Measurements from ENCODE around the gene ATXN2.

The ATXN2 gene

DNA sequence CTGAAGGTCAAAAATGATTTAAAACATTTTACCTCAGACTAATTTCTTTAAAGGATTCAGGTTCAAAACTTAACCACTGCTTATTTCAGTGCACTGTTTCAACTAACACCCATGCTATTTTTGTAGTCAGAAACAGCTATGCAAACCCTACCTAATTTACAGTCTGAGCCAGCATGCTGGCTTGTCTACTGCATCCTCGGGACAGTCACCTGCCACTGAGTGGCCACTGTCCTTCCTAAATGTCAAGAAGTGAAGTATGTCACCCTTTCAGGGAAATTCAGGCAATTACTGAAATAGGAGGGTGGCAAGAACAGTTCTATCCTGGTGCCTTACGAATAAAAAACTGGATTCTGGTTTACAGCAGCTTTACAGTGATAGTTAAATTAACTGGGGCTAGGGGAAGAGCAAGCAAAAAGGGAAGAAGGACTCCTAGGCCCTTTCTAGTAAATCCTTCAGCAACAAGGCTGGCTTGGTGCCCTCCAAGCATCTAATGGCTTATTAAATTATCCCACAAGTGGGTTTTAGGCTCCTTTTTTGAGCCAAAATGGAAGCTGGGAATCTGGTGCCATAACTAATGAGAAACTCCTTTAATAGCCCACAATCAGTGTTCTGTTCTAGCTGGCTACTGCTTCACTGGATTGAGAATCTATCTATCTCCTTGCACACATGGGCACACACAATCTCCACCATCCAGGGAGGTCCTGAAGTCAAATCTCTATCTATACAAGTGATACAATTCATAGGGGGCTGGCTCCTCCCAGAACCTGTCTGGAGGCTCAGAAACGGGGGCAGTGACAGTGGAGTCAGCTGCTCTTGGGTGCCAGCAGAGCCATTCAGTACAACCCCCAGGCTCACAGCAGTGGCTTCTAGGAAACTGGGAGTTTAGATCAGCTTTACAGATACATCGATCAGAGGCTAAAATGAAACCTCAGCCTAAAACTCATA, 150.0 kb downstream of the ATXN2 start:
- DNase-seq (ENCODE audit: low spot score), result no peak

DNA sequence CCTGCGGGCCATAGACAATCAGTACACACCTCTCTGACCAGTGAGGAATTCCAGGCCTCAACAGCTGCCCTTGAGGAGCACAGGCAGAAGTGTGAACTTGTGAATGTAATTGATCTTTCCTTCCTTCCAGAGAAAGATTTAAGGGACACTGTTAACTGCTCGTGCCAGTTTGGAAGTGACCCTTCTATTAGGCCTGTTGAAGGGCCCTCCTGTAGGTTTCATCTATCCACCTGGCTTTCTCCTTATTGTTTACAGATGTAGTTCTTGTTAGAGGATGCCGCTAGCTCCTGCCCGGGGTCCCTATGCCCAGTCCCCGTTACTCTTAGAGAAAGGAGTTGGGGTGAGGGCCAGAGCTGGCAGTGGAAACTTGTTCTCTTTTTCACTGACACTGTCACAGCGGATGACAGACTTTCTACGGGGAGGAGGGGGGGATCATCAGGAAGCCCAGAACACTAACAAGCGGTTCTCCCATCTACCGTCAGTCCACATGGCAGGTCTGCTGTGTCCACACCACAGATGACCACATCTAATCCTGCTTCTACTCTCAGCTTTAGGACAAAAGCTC, 150.8 kb downstream of the ATXN2 start:
- DNase-seq (ENCODE audit: low spot score), result no peak

DNA sequence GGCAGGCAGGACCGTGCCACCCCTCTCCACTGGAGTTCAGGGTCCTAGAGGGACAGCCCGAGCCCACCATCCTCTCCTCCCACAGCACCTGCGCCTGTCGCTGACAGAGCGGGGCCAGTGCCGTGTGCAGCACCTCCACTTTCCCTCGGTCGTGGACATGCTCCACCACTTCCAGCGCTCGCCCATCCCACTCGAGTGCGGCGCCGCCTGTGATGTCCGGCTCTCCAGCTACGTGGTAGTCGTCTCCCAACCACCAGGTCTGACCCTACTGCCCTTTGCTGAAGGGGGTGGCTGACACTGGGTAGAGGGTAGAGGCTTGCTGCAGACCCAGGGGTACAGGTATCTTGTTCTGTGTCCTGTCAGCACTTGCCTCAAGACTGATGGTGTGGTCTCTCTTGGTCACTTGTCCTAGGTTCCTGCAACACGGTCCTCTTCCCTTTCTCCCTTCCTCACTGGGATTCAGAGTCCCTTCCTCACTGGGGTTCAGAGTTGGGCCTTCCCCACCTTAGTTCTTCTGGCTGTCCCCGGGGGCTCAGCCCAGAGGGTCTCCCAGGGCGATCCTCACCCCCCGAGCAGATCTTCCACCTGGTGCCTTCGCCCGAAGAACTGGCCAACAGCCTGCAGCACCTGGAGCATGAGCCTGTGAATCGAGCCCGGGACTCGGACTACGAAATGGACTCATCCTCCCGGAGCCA, 151.4 kb downstream of the ATXN2 start:
- no peak for DNase-seq (ENCODE audit: low spot score)

DNA sequence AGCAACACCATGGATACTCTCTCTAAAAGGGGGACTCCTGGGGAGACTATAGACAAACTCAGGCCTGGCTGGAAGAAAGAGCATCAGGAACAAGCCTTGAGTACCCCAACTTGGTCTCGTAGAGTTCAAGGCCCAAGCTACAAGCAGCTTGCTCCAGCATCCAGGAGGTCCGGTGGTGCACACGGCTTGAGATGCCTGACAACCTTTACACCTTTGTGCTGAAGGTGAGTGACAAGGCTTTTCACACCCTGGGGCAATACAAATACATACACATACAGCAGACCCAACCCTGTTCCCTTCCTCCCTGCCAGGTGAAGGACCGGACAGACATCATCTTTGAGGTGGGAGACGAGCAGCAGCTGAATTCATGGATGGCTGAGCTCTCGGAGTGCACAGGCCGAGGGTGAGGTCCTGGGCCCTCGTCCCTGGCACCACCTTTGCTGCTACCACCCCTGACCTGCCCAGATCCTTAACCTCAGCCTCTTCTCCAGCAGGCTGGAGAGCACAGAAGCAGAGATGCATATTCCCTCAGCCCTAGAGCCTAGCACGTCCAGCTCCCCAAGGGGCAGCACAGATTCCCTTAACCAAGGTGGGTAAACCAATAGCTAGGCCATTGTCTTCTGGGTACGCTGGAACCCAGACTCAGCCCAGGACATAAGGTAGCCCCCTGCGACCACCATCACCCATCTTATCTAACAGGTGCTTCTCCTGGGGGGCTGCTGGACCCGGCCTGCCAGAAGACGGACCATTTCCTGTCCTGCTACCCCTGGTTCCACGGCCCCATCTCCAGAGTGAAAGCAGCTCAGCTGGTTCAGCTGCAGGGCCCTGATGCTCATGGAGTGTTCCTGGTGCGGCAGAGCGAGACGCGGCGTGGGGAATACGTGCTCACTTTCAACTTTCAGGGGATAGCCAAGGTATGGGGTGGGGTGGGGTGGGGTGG, 152.2 kb downstream of the ATXN2 start:
- DNase-seq (ENCODE audit: low spot score), result no peak

DNA sequence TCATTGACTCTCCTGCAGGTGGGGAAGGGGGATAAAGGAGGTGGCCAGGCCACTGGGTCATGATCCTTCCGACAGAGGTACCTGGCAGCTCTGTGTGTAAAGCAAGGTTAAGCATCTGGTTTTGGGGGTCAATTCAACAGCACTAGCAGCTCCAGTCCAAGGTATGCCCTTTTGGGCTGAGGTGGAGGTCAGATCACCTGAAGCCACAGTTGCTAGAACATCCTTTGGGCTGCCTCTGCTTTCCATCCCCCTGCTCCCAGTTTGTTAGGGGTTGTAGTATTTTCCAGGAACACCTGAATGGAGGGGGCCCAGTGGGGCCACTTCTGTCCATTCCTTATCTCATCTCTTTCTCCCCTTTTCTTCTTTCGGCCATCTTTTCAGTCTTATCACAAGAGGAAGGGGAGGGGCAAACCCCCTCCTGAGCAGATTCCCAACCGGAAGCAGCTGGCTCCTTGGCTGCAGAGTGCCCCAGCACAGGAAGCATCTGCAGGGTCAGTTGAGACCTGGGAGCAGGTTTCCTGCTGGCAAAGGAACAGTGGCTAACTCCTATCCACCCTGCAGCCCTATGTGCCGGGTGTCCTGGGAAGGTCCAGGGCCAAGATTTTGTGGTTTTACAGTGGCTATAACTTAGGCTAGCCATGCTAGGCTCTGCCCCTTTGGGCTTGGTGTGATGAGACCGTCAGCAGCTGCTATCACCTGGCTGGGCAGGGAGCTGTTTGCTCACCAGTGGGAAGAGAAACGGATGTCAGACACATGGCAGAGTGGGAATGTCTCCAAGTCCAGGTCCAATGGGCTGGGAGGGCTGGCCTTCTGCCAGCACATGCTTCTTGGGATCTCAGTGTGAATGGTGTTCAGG, 153.2 kb downstream of the ATXN2 start:
- no peak for DNase-seq (ENCODE audit: low spot score)

DNA sequence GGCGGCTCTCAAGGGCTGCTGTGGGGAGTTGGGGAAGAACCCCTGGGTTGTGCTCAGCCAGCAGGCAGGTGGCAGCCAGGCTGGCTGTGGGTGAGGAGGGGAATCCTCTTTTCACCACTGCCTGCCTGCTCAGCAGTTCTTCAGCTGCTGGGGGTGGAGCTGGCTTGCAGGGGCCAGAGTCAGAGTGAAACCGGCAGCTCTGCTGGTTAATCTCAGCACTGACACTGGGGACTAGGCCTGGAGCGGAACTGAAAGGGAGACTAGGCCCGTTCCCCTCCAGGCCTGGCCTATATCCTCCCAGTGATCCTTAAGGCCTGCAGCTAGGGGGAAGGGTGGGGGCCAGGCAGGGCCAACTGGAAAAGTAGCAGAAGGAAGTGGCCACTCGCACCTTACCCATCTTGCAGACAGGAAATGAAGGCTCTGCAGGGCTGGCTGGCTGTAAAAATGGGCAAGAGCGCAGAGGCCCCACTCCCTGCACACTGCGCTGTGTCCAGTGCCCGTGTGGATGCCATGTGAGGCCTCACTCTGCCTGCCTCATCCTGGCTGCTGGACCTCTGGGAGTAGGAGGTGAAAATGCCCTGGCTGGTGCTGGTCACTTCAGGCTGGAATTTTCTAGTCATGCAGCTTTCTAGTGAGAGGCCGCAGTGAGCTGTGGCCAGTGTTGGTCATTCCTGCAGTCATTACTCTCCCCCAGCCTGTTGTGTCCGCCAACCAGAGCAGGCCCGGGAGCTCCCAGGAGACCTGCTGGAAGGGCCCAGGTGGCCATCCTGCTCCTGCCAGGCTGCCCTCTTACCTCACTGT, 154.0 kb downstream of the ATXN2 start:
- DNase-seq (ENCODE audit: low spot score), result no peak

DNA sequence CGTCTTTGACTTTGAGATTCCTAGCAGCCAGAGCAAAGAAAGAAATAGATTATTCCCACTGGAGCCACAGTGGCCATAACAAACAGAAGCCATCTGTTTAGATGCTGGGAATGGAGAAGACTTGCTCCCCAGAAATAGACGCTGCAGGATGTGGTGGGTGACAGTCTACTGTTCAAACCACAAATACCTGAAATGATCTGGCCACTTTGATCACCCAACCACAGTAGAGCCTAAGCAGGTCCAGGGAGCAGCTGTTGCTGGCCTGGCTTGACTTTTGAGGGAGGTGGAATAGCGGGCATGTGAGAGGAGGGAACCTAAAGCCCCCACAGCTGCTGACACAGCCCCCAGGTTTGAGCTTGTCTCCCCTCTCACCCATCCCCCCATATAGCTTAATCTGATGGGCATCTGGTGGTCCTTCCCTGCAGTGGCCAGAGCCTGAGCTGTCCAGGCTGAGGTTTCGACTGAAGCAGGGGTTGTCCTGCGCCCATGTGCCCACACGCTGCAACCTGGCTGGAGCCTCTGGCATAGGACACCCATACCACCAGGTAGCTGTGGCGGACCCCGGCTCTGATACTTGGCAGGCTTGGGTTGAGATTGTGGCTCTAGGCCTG, 154.7 kb downstream of the ATXN2 start:
- DNase-seq (ENCODE audit: low spot score), result no peak

DNA sequence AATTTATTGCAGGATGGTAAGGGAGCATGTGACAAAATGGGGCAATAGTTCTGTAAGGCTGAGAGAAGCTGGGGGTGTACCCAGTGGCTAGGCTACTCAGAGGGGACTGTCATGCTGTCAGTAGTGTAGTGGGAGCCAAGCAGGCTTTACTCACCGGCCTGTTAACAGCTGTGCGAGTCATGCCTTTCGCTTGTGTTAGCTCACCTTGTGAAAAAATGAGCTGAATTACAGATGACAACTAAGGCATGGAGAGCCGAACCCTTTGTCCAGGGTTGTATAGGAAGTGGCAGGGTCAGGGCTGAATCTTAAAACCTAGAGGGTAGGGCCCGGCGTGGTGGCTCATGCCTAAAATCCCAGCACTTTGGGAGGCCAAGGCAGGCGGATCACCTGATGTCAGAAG, 155.5 kb downstream of the ATXN2 start:
- no peak for DNase-seq (ENCODE audit: low spot score)

DNA sequence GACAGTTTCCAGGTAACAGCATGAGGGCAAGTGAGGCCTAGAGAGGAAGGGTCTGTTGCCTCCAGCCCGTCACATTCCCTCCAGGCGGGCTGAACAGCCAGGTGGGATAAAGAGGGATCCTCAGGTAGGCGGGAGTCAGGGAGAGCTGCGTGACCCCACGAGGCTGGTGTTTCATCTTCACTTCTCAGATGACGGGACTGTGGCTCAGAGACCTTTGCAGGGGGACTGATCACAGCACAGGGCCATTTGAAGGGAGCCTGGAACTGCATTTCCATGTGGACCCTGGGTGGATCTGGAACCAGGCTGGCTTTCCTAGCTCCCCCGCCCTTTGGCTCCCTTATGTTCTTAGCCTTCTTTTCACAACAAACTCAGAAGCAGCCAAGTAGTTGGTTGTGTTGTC, 156.0 kb downstream of the ATXN2 start:
- DNase-seq (ENCODE audit: low spot score), result no peak

DNA sequence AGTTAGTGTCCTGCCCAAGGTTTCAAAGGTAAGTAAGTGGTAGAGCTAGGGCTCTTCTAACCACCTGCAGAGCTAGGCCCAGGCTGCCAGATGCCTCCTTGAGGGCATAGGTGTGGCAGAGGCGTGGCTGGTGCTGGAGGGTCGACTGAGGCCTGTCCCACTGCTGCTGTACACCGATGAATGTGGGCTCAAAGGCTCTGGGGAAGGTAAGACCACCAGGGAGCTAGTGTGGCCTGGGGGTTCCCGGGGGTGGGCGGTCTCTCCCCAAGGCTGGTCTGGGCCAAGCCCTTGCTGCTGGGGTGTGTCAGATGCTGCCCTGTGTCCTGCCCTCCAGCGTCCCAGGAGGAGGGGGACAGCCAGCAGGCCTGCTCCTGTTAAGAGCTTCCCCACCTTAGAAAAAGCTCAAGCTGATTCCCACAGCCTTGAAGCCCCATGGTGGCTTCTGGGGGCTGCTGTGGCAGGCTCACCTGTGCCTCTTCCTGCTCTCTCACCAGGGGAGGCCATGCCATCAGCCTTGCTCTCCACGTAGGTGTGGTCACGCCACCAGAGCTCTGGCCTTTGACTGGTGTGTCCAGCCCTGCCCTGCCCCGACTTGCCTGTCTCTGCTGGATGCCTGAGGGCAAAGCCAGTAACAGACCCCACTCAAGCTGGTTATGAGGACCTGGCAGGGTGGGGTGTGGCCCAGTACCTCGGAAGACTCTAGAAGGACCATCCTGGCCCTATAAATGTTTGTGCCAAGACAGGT, 156.6 kb downstream of the ATXN2 start:
- no peak for DNase-seq (ENCODE audit: low spot score)

DNA sequence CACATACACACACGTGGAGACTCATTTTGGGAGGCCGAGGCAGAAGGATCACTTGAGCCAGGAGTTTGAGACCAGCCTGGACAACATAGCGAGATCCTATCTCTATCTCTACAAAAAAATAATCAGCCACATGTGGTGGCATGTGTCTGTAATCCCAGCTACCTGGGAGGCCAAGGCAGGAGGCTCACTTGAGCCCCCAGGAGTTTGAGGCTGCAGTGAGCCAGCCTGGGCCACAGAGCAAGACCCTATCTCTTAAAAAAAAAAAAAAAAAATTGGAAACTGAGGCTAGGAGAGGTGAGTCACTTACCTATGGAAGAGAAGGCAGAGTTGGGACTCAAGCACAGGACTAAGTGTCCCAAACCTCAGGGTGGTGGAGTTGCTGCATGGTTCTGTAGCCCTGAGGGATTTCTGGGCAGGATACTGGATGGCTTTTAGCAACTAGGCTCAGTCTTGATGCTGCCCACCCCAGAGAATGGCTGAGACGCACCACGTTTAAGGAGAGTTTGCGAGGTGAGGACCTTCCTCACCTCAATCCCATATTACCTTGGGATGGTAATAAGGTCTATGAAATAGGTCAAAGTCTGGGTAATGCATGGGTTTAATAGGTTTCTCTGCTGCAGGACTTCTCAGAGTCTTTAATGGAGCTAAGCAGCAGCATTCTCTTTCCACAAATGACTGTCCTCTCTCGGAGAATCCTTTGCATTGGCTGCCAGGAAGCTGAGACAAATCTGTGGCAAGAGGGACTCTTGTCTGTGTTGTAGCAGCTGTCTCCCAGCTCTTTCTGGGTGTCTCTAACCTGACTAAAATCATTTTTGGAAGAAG, 157.8 kb downstream of the ATXN2 start:
- DNase-seq (ENCODE audit: low spot score), result no peak

DNA sequence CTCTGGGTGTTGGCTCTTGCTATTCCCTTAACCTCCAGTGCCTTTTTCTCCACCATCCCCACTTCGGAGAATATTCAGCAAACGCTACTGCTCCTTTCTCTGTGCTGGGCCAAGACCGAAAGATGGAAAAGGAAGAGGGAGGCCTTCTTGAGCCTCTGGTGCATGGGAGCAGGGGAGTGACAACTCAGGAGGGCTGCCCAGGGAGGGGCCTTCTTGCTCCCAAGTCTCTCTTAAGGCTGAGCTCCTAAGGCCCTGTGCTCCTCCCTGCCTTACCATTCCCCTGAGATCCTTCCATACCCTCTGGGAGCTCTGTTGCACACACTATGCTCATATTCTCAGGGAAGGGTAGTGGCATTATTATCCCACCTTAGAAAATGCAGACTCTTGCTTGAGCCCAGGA, 158.5 kb downstream of the ATXN2 start:
- DNase-seq (ENCODE audit: low spot score), result no peak

DNA sequence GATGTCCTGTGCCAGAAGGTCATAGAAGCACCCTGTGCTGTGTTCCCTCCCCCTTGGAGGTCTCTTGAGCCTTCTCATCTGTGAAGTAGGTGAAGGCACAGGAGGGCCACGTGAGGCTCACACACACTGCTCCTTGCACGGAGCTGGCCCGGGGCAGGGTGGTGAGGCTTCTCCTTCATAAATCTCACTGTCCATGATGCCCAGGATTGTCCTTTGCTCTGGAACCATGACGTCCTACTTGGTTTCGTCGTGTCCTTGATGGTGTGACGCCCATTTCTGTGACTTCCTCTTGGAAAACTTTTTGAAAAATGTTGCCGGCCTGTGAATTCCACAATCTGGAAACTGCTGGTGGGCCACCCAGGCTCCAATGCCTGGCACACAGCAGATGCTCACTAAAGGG, 159.0 kb downstream of the ATXN2 start:
- no peak for DNase-seq (ENCODE audit: low spot score)

DNA sequence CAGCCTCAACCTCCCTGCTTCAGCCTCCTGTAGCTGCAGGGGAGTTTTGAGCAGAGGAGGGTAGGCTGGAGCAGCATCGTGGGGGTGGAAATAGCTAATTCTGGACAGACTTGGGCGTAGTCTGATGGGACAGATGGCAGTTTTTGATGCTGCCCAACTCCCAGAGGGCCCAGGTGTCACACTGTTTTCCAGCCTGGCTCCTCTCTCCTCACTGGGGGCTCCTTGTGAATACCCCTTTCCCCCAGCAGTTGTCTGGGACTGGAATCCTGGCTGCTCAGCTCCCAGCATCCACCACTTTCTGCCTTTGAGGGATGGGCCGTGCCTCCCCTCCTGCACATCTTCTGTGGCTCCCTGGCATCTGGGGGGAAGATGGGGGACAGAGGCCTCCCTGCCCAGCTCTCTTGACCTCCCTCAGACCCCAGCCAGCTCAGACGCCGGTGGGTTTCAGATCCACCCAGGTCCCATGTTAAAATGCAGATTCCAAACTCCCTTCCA, 159.4 kb downstream of the ATXN2 start:
- no peak for DNase-seq (ENCODE audit: low spot score)

DNA sequence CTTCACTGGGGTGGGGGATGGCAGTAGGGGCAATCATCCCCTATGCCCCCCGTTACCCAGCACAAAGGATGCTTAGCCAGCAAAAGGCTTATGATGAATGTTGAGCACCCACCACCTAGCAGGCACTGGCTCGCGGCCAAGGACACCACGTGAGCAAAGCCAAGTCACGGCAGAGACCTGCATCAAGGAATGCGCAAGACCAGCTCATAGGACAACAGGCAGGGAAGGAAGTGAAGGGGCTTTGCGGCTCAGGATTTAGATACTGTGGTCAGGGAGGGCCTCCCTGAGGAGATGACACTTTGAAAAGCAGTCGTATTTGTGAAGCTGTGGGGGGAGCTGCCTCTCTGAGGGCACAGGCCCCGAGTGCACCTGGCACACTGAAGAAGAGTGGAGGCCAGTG, 160.6 kb downstream of the ATXN2 start:
- DNase-seq (ENCODE audit: low spot score), result peak; percentile 83

DNA sequence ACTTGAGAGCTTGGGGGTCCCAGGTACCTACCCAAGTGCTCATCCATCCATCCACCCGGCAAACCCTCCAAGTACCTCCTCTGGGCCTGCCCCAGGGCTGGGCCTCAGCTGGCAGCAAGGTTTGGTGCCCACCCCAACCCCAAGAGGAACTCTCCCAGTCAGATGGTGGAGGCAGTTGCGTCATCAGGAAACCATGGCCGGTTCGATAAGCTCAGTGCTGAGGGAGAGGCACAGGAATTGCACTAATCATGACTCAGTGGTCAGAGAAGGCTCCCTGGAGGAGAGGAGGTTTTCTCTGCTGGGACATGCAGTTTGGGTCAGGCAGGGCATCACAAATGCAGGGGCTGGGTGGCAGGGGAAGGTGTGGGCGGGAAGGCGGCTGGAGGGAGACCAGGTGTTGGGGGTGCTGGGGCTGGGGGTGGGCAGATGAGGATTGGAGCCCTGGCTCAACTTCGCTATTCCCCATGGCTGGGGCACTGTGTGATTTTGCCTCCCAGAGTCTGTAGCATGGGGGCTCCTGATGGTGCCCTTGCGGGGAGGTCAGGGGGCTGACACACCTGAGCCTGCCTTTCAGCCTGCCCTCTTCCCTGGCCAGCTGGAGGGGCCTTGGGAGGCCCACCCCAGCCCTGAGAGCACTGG, 161.2 kb downstream of the ATXN2 start:
- DNase-seq (ENCODE audit: low spot score), result peak; percentile 90

DNA sequence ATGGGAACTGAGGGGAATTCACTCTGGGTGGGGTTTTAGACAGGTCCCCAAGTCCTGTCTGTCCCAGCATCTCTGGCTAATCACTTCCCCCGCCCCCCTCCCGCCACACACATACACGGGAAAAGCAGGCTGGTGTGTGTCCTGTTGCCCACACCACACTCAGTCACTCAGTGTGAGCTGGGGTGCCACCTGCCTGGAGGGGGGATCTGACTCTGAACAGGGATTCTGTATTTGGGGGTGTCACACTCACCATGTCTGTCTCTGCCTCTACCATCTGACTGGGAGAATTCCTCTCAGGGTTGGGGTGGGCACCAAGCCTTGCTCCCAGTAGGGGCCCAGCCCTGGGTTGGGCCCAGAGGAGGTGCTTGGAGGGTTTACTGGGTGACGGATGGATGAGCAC, 162.3 kb downstream of the ATXN2 start:
- DNase-seq (ENCODE audit: low spot score), result no peak

Measured in hematopoietic multipotent progenitor cell treated with erythropoietin and hydrocortisone succinate and interleukin-3 and kit ligand, for 15 days (in vitro differentiated cells).